Hypothalamus (tissue), 51 donors: Measurements from ENCODE around the gene SHISA4.
"Not testable (repeated sequence)": the region's sequence is repeated elsewhere in the genome, so short reads cannot be mapped to it uniquely, and the experiment has no call there.

Experiments
- DNase-seq, 51 donors: peaks; one replicate each; lab custom pipeline; 2025; lab: John Stamatoyannopoulos, UW

Gene SHISA4

GRCh38 chr1:201888282-201889089 is at the start of gene SHISA4:
SHISA4 (plus strand) TSS chr1:201888898; CDS start chr1:201888995, 97 bp downstream.
- peak; percentile 64 to 98 (median 93) for DNase-seq

GRCh38 chr1:201839089-201839488 is 49.6 kb upstream of the SHISA4 start:
- DNase-seq = not testable (repeated sequence)

DNA sequence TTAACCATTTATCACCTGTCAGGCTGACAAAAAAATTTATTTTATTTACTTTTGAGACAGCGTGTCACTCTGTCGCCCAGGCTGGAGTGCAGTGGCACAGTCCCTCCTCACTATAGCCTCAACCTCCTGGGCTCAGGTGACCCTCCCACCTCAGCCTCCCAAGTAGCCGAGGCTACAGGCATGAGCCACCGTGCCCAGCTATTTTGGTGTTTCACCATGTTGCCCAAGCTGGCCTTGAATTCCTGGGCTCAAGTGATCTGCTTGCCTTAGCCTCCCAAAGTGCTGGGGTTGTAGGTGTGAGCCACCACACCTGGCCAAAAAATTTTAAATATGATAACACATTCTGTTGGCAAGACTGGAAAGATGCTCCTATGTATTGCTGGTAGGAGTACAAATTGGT is 48.6 kb upstream of the SHISA4 start:
- DNase-seq = no peak

- DNase-seq = no peak
These were observed 48.2 kb upstream of the SHISA4 start for GRCh38 chr1:201840490-201840889.

- no peak for DNase-seq
These were observed 47.3 kb upstream of the SHISA4 start for GRCh38 chr1:201841265-201841912.

DNA sequence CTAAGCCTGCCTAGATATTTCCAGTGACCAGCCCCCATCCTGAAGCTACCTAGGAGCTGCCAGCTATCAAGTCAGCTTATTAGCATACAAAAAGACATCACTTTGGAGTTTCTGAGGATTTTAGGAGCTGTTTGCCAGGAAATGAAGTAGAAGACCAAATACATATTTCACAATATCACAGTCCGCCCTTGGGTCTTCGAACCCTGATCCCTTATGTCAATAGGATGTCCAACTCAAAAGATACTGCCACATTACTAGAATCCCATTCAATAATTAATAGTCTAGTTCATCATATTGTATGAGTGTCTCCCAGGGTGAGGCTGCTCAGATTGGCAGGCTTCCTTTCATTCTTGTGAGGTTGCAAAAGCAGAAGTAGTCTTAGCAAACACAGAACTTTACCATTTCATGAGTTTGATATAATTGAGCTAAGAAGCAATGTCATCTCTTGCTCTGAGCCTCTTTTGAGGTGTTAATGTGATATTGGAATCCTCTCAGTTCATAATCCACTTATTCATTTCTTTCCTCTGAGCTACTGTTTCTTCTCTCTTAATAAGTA is 46.1 kb upstream of the SHISA4 start:
- DNase-seq = no peak

DNA sequence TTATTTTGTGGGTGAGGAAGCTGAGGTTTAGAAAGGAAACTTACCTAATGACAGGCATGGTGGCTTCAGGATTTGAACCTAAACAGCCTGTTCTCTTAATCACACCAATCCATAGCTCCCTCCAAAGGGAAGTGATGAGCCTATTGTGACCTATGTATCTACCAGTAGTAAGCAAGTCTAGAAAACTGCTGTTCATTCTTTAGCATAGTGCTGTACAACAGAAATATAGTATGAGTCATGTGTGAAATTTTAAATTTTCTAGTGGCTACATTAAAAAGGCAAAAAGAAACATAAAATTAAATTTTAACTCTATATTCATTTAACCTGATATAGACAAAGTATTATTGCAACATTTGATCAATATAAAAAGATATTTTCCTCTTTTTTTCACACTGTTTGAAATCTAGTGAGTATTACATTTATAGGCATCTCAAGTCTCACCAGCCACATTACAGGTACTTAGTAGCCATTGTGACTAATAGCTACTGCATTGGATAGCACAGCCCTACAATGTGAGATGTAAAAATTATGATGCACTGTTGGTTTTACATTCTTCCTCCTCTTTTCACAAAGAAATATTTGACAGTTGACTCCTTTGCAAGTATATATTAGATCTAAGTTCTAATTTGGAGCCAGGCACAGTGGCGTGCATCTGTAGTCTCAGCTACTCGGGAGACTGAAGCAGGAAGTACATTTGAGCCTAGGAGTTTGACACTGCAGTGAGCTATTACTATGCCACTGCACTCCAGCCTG is 43.2 kb upstream of the SHISA4 start:
- no peak for DNase-seq

DNA sequence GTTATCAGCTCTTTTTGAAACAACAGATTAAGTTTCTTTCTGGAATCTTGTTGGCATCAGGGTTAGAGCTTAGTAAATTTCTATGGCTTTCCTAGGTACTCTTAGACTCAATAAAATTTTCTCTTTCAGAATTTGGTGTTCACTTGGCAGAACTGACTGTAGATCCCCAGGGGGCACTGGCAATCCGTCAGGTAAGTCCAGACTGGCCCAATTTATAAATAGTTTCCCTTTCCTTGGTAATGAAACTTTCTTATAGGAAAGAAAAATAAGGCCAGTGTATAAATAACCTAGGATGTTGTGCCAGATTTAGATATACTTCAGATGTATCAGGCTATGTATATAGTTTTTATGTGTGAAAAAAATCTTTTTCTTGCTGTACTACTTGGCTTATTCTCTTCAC is 41.5 kb upstream of the SHISA4 start:
- no peak for DNase-seq

DNA sequence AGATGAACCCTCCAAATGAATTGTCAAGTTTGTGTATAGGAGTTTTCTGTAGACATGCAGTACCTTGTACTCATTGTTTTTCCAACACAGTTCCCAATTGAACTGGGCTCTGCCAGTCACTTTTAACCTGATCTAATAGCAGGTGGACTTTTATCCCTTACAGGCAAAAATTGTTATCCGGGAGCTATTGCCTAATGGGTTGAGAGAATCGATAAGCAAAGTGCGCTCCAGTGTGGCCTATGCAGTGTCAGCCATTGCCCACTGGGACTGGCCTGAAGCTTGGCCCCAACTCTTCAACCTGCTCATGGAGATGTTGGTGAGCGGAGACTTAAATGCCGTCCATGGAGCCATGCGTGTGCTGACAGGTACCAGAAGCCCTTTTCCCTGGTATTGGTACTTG is 40.5 kb upstream of the SHISA4 start:
- DNase-seq = no peak

- peak in 1 of 51 donors; percentile 33 for DNase-seq
These were observed 39.2 kb upstream of the SHISA4 start for GRCh38 chr1:201849372-201850052.

DNA sequence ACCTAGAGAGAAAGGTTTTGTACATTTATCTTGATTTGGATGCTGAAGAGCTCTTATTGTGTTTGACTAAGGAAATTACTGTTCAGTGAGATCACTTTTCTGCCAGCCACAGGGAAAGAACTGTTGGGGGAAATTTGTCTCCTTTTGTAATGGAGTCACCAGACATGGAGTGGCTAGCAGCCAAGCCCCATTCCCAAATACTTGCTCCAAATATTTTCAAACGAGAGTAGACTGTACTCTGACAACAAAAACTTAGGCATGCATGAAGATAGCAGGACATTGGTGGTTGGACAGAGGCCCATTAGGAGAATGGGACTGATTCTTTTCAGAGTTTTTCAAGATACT is 38.7 kb upstream of the SHISA4 start:
- peak in 1 of 51 donors; percentile 2 for DNase-seq

DNA sequence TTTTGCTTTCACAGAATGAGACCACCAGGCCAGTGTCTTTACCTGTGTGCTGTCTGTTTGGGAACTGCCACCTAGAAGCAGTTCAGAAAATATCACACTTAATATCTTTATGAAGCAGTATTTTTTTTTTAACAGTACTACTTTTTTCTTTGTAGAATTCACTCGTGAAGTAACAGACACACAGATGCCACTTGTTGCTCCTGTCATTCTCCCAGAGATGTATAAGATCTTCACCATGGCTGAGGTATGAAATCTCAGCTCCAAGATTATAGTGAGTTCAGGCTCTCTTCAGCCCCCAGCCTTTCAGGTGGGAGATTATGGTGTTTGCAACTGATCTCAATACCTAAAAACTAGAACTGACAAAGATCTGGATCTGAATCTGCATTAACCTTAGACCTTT is 36.7 kb upstream of the SHISA4 start:
- no peak for DNase-seq

DNA sequence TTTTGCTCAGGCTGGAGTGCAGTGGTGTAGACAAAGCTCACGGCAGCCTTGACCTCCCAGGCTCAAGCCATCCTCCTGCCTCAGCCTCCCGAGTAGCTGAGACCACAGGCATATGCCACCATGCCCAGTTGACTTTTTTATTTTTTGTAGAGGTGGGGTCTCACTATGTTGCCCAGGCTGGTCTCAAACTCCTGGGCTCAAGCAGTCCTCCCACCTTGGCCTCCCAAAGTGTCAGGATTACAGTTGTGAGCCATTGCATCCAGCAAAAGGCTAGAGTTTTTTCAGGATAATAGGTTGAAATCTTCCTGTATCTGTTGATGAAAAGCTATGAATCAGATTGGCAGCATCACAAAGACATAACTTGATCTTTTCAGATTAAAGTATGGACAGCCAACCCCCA is 32.0 kb upstream of the SHISA4 start:
- not testable (repeated sequence) for DNase-seq

DNA sequence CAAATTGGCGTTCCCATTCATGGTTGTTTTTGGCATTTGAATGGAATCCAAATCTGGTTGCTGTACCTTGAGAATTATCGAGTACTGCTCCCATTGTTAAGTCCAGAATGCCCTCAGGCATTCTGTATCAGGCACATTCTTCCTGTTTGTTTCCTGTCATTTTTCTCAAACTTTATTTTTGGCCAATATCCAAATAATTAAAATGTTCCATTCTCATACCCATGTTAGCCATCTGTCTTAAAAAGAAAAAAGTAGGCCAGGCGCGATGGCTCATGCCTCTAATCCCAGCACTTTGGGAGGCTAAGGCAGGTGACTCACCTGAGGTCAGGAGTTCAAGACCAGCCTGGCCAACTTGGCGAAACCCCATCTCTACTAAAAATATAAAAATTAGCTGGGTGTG is 29.3 kb upstream of the SHISA4 start:
- no peak for DNase-seq

DNA sequence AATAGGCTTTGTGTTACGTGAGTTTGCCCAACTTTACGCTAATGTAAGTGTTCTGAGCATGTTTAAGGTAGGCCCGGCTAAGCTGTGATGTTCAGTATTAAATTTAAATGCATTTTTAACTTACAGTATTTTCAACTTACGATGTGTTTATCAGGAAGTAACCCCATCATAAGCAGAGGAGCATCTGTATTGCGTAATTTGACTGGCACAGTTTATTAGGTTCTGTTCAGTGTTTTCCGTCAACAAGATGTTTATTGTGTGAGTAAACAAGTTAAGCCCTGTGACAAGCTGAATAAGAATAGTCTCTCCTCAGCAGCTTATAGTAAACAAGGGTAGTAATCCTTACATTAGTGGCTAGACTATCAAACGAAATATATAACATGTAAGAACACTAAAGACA is 27.2 kb upstream of the SHISA4 start:
- DNase-seq = no peak

- no peak for DNase-seq
These were observed 18.3 kb upstream of the SHISA4 start for GRCh38 chr1:201870397-201870796.

DNA sequence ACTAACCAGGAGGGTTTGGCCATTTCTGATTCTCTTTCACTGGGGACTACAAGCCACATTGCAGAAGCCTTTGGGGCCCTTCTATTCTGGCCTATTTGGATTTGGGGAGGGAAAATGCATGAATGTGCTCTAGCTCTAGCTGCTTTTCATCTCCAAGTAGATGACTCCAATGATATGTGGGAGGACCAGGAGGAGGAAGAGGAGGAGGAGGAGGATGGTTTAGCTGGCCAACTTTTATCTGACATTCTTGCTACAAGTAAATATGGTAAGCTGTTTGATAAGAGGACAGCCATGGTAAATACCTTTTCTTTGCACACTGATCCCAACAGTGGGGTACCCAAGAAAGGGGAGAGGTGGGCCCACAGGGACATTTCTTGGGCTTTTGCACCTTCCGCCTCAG is 14.0 kb upstream of the SHISA4 start:
- no peak for DNase-seq

DNA sequence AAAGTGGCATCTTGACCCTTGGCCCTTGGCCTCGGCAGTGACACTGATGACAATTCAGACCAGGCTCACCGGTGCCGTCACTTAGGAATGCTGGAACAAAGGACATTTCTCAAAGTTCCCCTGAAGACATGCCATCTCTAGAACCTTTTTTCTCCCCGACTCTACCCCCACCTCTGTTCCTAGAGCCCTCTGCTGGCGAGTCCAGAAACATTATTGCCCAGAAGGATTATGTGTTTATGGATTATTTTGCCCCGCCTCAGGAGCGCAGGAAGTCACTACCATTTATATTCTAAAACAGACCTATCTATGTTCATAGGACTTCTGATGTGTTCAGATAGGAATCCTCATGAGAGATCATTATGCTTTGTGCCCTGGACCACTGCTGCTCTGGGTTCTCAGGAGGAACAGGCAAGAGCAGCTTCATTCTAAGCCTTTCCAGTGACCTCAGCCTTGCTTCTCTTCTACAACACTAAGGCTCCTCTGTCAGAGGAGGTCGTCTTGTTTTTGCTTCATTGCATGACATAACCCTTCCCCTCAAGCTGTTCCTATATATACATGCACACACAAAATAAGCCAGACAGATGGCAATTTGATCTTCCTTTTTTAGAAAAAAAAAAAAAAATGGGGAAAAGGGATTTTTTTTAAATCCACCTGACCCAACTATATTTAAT is 12.4 kb upstream of the SHISA4 start:
- DNase-seq = no peak

DNA sequence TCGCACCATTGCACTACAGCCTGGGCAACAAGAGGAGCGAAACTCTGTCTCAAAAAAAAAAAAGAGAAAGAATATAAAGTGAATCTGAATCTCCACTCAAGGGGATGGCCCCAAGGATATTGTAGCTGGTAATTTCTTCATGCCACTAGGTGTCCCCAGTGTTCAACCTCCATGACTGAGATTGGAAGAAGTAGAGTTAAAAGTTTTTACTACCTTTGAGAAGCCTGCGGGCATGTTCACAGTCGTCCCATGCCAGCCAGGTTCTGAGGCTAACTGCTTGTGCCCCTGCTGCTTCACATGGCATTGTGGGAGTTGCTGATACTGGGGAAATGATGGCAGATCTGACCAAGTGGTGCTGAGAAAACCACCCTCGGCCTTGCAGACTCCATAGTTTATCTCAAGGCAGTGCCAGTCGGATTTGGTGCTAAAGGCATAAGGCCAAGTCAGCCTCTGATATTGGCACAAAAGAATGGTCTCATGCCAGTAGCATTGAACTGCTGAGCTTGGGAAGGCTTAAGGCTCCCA is 10.8 kb upstream of the SHISA4 start:
- DNase-seq = peak in 12 of 51 donors; percentile 24 to 74 (median 41)
